HG03045 (cell line): ENCODE data around the gene CRYZL1.

Source experiments
- ATAC-seq: cut with Tn5 transposase; IDR thresholded peaks from one replicate; pipeline ENCODE4 v1.9.1; 2021; ENCODE audit warnings: mild to moderate bottlenecking, moderate library complexity; ENCODE audit not compliant: unreplicated experiment

CRYZL1 gene

GRCh38 chr21:33662046-33662445 lies 20.5 kb upstream of the CRYZL1 start:
- ATAC-seq: no peak

DNA sequence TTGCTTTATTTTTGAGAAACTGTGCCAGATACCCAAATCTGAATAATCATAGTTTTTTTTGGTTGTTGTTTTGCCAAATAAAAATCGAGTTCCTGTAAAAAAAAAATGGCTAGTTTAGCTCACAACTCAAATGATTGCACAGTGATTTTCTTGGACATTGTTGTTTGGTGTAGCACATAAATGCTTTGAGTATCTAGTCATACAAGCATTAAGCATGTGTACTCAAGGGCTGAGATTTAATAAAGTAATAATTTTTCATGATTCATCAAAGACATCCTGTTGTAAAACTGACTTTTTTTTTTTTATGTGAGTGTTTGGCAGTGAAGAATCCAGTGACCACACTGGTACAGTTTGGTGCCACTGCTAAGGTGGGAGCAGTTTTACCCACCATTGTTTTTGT lies 19.6 kb upstream of the CRYZL1 start:
- ATAC-seq: no peak

DNA sequence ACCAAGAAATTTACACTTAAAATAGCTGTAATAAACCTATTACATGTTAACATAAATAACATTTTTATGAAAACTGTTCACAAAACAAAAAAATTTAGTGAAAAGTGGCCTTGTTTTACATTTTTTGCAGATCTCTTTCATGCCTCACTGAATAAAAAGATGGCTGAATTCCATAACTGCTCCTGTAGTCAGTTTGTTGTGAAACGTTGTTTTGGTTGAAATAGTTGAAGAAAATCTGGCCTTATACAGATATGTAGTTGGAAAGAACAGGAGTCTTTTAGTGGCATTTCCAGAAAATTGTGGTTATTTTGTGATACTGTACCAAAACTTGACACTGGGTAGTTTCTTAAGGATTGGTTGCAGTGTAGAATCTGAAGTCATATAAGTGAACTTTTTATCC lies 18.9 kb upstream of the CRYZL1 start:
- no peak for ATAC-seq

DNA sequence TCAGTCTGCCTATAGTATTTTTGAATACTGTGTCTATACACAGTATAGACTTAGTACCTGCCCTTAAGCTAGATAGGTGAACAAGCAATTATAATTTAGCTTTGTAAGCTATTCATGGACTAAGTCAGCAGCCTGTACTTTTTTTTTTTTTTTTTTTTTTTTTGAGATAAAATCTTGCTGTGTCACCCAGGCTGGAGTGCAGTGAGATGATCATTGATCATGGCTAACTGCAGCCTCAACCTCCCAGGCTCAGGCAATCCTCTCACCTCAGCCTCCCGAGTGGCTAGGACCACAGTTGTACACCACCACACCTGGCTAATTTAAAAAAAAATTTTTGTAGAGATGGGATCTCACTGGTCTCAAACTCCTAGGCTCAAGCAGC lies 18.0 kb upstream of the CRYZL1 start:
- no peak for ATAC-seq

- no peak for ATAC-seq
Measured at GRCh38 chr21:33658919-33659567, 17.5 kb upstream of the CRYZL1 start.

DNA sequence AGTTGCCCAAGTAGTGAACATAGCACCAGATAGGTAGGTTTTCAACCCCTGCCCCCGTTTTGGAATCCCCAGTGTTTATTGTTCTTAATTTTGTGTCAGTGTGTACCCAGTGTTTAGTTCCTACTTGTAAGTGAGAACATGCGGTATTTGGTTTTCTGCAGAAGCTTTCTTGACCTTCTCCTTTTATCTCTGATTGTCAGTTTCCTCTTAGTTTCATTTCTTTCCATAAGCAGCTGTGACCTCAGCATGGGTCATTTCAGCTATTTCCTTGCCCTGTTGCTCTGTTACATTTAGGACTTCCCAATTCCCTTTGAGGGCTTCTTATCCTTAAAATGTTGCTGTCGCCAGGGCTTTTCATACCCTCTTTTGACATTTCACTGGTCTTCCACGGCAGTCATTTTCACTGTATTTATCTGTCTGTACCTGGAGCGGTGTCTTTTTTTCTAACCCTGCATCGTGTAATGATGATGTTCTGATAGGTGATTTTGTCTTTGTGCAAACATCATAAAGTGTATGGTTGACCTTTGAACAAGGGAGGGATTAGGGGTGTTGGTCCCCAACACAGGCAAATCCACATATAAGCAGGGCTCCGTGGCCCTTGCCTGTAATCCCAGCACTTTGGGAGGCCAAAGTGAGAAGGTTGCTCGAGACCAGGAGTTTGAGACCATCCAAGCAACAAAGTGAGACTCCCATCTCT lies 15.7 kb upstream of the CRYZL1 start:
- no peak for ATAC-seq

DNA sequence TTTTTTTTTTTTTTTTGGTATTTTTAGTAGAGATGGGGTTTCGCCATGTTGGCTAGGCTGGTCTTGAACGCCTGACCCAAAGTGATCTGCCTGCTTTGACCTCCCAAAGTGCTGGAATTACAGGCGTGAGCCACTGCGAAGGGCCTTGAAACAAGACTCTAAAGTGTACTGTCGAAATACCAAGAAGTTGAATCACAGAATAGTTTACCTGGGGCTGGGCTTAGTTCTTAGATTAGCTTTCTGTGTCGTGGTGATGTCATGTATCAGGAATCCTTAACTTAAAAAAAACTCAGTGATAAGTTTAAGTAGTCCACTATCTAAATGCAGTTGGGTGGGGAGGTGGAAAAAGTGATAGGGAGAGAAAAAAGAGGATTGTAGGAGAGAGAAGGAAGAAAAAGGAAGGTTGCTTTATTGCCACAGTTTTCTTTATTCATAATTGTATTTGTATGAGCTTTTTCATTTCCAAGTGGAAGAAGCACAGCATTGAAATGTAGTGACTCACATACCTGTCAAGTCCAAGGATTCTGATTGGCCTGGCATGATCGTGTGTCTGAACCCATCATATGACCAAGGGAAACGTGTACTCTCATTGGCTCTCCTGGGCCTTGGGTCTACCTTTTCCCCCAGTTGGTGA lies 14.2 kb upstream of the CRYZL1 start:
- ATAC-seq: no peak

- ATAC-seq: no peak
Measured at GRCh38 chr21:33654412-33654811, 12.9 kb upstream of the CRYZL1 start.

GRCh38 chr21:33651965-33652680 lies 10.6 kb upstream of the CRYZL1 start:
- no peak for ATAC-seq

DNA sequence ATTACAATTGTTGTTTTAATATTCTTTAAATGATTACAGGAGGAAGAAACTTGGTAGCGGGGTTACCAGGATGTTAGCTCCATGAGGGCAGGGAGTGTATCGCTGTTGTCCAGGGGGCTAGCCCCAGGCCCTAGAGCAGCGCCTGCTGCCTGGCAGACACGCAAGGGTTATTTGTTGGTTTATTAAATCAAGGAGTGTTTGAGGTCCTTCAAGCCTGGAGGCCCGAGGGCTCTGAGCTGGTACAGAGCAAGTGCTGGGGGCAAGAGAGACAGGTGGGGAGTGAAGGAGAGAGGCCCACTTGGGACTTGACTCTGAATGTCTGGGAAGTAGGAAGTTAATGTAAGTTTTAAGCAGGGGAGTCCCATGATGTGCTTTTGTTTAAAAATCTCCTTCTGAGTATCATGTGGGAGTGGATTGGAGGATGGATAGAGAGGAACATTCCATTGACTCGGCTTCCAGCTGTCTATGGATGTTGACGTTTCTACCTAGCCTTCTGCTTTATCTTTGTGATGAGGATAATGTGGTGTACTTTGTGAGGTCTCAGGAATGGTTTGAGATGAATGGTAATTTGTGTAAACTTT lies 9.5 kb upstream of the CRYZL1 start:
- no peak for ATAC-seq

- no peak for ATAC-seq
Measured at GRCh38 chr21:33650230-33650629, 8.7 kb upstream of the CRYZL1 start.

GRCh38 chr21:33648555-33648954 lies 7.0 kb upstream of the CRYZL1 start:
- no peak for ATAC-seq

- no peak for ATAC-seq
Measured at GRCh38 chr21:33647587-33647986, 6.0 kb upstream of the CRYZL1 start.

DNA sequence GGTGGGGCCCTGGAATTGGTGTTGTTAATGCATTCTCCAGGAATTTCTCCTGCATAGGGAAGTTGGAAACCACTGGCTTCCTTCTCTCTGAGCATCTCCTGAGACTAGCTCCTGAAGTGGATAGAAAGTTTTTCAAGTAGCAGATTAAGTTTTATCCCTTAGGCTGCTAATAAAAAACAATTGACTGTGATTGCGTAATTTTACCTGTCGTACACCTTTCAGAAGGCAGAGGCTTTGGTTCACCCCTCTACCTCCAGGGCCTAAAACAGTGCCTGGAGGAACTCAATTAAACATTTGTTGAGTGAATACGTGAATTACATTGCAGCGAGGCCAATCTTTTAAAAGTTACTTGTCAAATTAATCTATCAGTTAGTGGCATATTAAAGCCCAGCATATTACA lies 4.2 kb upstream of the CRYZL1 start:
- ATAC-seq: no peak

DNA sequence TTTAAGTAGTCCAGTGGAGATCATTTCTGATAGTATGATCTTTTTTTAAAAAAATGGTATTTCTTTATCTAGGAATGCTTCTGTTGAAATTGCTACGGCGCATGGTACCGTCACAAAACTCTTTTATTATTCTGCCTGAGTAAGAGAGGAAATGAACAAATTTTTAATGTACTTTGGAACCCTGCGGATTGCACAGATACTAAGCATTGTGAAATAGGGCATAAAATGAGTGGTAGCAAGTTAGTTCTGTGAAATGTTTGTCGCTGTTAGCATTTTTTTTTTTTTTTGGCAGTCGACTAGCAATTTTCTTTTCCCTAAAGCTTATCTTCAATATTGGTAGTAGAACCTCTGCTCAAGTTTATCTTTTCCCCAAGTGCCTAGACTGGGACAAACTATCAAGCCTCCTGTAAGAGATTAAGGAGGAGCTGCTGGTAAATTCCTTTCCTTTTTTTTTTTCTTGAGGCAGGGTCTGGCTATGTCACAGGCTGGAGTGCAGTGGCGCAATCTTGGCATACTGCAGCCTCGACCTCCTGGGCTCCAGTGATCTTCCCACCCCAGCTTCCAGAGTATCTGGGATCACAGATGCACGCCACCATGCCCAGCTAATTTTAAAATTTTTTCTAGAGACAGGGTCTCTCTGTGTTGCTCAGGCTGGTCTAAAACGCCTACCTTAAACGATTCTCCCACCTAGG lies 3.0 kb upstream of the CRYZL1 start:
- ATAC-seq: no peak

DNA sequence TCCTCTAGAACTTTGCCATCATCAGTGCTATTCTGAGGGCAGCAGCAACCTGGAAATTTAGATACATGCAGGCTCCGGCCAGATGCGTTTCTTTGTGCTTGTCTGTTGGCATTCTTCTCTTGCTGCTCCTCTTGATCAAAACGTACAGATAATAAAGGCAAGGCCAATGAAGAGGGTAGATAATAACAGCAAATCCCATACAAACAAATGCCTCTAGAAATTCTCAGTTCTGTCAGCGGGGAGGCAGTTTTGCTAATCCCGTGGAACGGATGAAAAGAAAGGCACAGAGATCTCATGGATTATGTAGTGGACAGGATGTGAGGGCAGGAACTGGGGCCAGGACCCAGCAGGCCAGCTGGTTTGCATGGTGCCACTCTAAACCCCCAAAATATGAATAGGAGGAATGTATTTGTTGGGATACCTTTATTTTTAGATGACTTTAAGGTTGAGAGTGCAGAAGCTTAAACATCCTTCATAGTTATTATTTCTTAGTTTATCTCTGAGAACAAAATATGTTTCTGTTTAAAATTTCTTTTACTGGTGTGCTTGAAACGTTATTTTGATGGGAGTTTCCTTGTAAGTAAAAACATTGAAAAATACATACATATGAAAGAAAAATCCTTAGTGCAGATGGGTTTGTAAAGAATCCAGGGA lies 2.2 kb upstream of the CRYZL1 start:
- no peak for ATAC-seq

- ATAC-seq: no peak
Measured at GRCh38 chr21:33642896-33643657, 1.5 kb upstream of the CRYZL1 start.

- ATAC-seq: peak; percentile 86
Measured at GRCh38 chr21:33642027-33642895, 720 bp upstream of the CRYZL1 start, which contains the start of gene ITSN1. TSS of gene ITSN1 (plus strand) at chr21:33642501. CDS start at chr21:33718829, 76,328 bp downstream.
